ENCODE results near the gene SLC38A8. TPM values are rescaled to one million over a fixed set of nuclear protein-coding genes. Genes with fewer than 3 reads are reported as not detected.

Gene SLC38A8
- total RNA-seq, 1 donor from 2014 or later = not detected

Other genes starting within 250 kb of the SLC38A8 start
- gene HSBP1, start 234.8 kb downstream of the SLC38A8 start, total RNA-seq = 22.0 and 22.1 TPM in 2 replicates
- gene MLYCD, start 143.7 kb downstream of the SLC38A8 start, total RNA-seq = 3.4 and 3.5 TPM in 2 replicates
- 4.4 and 8.0 TPM in 2 replicates for gene OSGIN1, start 89.6 kb downstream of the SLC38A8 start, total RNA-seq
- not detected in 2 replicates for gene NECAB2, start 74.6 kb downstream of the SLC38A8 start, total RNA-seq
- gene MBTPS1, start 74.1 kb upstream of the SLC38A8 start, total RNA-seq = 70.9 and 86.5 TPM in 2 replicates
- 35.8 and 37.9 TPM in 2 replicates for gene HSDL1, start 102.4 kb upstream of the SLC38A8 start, total RNA-seq
- gene DNAAF1, start 102.5 kb upstream of the SLC38A8 start, total RNA-seq = not detected in 2 replicates
- 23.9 and 34.6 TPM in 2 replicates for gene TAF1C, start 144.3 kb upstream of the SLC38A8 start, total RNA-seq
- not detected in 2 replicates for gene ADAD2, start 148.4 kb upstream of the SLC38A8 start, total RNA-seq
- not detected in 2 replicates for gene KCNG4, start 197.2 kb upstream of the SLC38A8 start, total RNA-seq